ENCODE data around the gene OR56A4. TPM values are rescaled to one million over a fixed set of nuclear protein-coding genes. Genes with fewer than 3 reads are reported as not detected.
A peak's percentile ranks its signal among the peaks of the same experiment; 100 is the strongest.

Gene OR56A4
- total RNA-seq, 1 experiment from 2014 or later = 0.20 TPM

- H3K4me3 Mint-ChIP-seq = no peak overlapping the region
Observed at GRCh38 chr11:5992604-5993251, 14.0 kb downstream of the OR56A4 start.

GRCh38 chr11:5992150-5992549 lies 14.6 kb downstream of the OR56A4 start:
- POLR2A ChIA-PET = no interaction called here
- no peak for ATAC-seq
- Mint-ChIP-seq H3K9me3 (peaks cover 4% of the 10 kb centered on the region; the same call in 1 of the 2 replicates), H3K36me3 (no peaks in the 10 kb centered on the region), H3K4me3 (no peak overlapping the region), H3K27ac (no peak overlapping the region), H3K4me1 (0 out of 2 replicates have a peak, but pooled peaks cover 3% of the 10 kb centered on the region), H3K27me3 (ENCODE audit: low read depth) (no peaks in the 10 kb centered on the region; the same call in 1 of the 2 replicates)
- DNase-seq (ENCODE audit: low spot score) = no peak
- TF ChIP-seq ZNF671 (CRISPR knock-in tag; IDR thresholded peaks at IDR 0.05) (no peak), FOXJ3 (CRISPR knock-in tag; IDR thresholded peaks at IDR 0.05; ENCODE audit: borderline replicate concordance) (no peak), ZNF138 (CRISPR knock-in tag; conservative IDR thresholded peaks at IDR 0.05) (no peak), GTF2I (CRISPR knock-in tag; conservative IDR thresholded peaks at IDR 0.05) (no peak), ZNF281 (CRISPR knock-in tag; IDR thresholded peaks at IDR 0.05) (no peak)
- TF ChIP-seq, protein P1, sequence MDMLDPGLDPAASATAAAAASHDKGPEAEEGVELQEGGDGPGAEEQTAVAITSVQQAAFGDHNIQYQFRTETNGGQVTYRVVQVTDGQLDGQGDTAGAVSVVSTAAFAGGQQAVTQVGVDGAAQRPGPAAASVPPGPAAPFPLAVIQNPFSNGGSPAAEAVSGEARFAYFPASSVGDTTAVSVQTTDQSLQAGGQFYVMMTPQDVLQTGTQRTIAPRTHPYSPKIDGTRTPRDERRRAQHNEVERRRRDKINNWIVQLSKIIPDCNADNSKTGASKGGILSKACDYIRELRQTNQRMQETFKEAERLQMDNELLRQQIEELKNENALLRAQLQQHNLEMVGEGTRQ (CRISPR knock-in tag; IDR thresholded peaks at IDR 0.05) = no peak
- CTCF ChIA-PET = interaction anchor here (0.6 to 3.2 kb wide), 22 partner anchors 8 to 539 kb away, joined by 3 to 34 read pairs (median 4); partner anchors contain the start of gene FHIP1B

More at GRCh38 chr11:5992604-5993251, 14.0 kb downstream of the OR56A4 start:
- Mint-ChIP-seq H3K36me3 (no peaks in the 10 kb centered on the region), H3K27ac (no peak overlapping the region), H3K9me3 (peaks cover 4% of the 10 kb centered on the region; the same call in 1 of the 2 replicates), H3K4me1 (0 out of 2 replicates have a peak, but pooled peaks cover 3% of the 10 kb centered on the region), H3K27me3 (ENCODE audit: low read depth) (no peaks in the 10 kb centered on the region; the same call in 1 of the 2 replicates)
- POLR2A ChIA-PET = no interaction called here
- DNase-seq (ENCODE audit: low spot score) (no peak), ATAC-seq (peak; percentile 91)
- TF ChIP-seq, protein P2, sequence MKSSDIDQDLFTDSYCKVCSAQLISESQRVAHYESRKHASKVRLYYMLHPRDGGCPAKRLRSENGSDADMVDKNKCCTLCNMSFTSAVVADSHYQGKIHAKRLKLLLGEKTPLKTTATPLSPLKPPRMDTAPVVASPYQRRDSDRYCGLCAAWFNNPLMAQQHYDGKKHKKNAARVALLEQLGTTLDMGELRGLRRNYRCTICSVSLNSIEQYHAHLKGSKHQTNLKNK (CRISPR knock-in tag; IDR thresholded peaks at IDR 0.05) = no peak
- no peak for TF ChIP-seq CBFB (CRISPR knock-in tag; IDR thresholded peaks at IDR 0.05; ENCODE audit: low read depth)
- peak; percentile 56 for TF ChIP-seq CTCF (IDR thresholded peaks at IDR 0.05)
- CTCF ChIA-PET = interaction anchor here (0.6 to 3.2 kb wide), 22 partner anchors 8 to 539 kb away, joined by 3 to 34 read pairs (median 4); partner anchors contain the start of gene FHIP1B

DNA sequence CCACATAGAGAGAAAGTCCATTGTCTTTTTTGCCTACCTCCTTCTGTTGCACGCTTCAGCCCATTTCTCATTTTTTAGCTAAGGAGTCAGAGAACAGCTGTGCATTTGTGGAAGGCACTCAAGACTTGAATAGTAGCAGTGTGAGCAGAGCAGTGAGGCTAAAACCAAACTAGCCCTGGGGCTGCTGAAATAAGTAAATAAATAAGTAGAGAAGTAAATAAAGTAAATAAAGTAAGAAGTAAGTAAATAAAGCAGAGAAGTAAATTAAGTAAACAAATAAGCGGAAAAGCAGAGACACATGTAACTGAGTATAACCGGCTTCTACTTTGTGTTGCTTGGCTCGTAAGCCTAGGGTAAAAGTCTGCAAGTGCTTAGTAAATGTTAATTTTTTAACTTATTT lies 17.5 kb downstream of the OR56A4 start:
- Mint-ChIP-seq H3K4me3 (no peak overlapping the region), H3K9me3 (peaks cover 9% of the 10 kb centered on the region), H3K27ac (no peak overlapping the region), H3K36me3 (no peaks in the 10 kb centered on the region), H3K27me3 (ENCODE audit: low read depth) (peaks cover 2% of the 10 kb centered on the region; the same call in 1 of the 2 replicates), H3K4me1 (0 out of 2 replicates have a peak, but pooled peaks cover 3% of the 10 kb centered on the region)
- no peak for DNase-seq (ENCODE audit: low spot score)
- POLR2A ChIA-PET = no interaction called here
- TF ChIP-seq, protein P3, sequence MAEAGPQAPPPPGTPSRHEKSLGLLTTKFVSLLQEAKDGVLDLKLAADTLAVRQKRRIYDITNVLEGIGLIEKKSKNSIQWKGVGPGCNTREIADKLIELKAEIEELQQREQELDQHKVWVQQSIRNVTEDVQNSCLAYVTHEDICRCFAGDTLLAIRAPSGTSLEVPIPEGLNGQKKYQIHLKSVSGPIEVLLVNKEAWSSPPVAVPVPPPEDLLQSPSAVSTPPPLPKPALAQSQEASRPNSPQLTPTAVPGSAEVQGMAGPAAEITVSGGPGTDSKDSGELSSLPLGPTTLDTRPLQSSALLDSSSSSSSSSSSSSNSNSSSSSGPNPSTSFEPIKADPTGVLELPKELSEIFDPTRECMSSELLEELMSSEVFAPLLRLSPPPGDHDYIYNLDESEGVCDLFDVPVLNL (CRISPR knock-in tag; IDR thresholded peaks at IDR 0.05; ENCODE audit: borderline replicate concordance, low read depth) = no peak
- TF ChIP-seq ZBTB43 (CRISPR knock-in tag; IDR thresholded peaks at IDR 0.05) (no peak), RELA (CRISPR knock-in tag; IDR thresholded peaks at IDR 0.05; ENCODE audit: borderline replicate concordance) (no peak), CREM (CRISPR knock-in tag; IDR thresholded peaks at IDR 0.05) (no peak), ZNF317 (CRISPR knock-in tag; IDR thresholded peaks at IDR 0.05; ENCODE audit: borderline replicate concordance, low read depth) (no peak), EMX1 (CRISPR knock-in tag; IDR thresholded peaks at IDR 0.05) (no peak)
- TF ChIP-seq, protein P4, sequence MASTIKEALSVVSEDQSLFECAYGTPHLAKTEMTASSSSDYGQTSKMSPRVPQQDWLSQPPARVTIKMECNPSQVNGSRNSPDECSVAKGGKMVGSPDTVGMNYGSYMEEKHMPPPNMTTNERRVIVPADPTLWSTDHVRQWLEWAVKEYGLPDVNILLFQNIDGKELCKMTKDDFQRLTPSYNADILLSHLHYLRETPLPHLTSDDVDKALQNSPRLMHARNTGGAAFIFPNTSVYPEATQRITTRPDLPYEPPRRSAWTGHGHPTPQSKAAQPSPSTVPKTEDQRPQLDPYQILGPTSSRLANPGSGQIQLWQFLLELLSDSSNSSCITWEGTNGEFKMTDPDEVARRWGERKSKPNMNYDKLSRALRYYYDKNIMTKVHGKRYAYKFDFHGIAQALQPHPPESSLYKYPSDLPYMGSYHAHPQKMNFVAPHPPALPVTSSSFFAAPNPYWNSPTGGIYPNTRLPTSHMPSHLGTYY (CRISPR knock-in tag; IDR thresholded peaks at IDR 0.05) = no peak
- no peak for ATAC-seq
- CTCF ChIA-PET = interaction anchor here (0.7 to 1.4 kb wide), 2 partner anchors 22 to 373 kb away, joined by 3 to 6 read pairs; no protein-coding TSS in a partner anchor

All from WTC11 (cell line).